ENCODE results near the gene LAMA3. TPM values are rescaled to one million over a fixed set of nuclear protein-coding genes. Genes with fewer than 3 reads are reported as not detected.

LAMA3 gene
- total and polyA plus RNA-seq, 8 donors: 4.3 to 182 (median 26.6) TPM

DNA sequence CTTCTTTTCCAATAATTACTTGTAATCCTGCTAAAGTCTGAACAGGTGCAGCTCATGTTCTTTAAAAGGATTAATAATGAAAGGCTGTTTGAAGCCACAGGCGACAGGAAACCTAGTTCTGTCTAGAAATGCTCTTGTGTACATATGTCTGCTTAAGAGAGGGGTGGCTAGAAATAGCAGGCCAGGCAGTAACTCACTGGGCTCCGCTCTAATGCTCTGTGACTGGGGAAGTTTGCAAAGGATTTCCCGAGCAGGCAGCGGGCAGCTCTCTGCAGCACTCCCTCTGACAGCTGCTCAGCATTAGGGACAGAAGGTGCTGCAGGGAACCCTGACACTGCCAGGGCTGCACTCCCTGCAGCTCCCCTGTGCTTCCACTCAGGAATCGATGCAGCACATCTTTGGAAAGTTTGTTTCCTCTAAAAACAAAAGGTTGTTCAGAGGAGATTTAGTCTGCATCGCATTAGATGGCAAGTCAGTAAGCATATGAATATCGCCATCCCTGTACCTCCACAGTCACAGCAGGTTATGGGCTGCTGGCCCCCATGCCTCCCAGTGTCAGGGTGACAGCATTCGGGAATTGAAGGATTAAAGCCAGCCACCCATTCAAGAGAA lies 292.2 kb downstream of the LAMA3 start:
- no peaks in the 10 kb centered on the region for H3K9me3 ChIP-seq
- H3K36me3 ChIP-seq: no peaks in the 10 kb centered on the region
- 64 to 78% (median 75%) methylated on average over 8 of the region's 8 CpGs for WGBS, 5 donors
- DNase-seq: peak in 1 of 2 donors; percentile 33
- intact Hi-C loops (cut with DNase I; ENCODE audit: low total_unique reads): no loop called here
- TF ChIP-seq POLR2A (IDR thresholded peaks at IDR 0.05) (no peak), EP300 (IDR thresholded peaks at IDR 0.05) (no peak), CTCF (IDR thresholded peaks at IDR 0.05) (no peak), POLR2AphosphoS5 (IDR thresholded peaks at IDR 0.05) (no peak)
- no peaks in the 10 kb centered on the region for H3K27me3 ChIP-seq
- peaks cover 0 to 20% (median 12%) of the 10 kb centered on the region in 4 donors for H3K4me1 ChIP-seq
- H3K27ac ChIP-seq: peak overlapping the region in 4 of 5 donors; percentile 27 to 85 (median 76)
- H3K4me3 ChIP-seq: no peak overlapping the region

GRCh38 chr18:23982155-23983079 lies 293.2 kb downstream of the LAMA3 start:
- 30 to 44% (median 34%) methylated on average over 15 to 17 of the region's 17 CpGs for WGBS, 5 donors
- TF ChIP-seq EP300 (IDR thresholded peaks at IDR 0.05) (peak; percentile 61), CTCF (IDR thresholded peaks at IDR 0.05) (no peak), POLR2AphosphoS5 (IDR thresholded peaks at IDR 0.05) (peak; percentile 28 to 83 (median 43)), POLR2A (IDR thresholded peaks at IDR 0.05) (no peak)
- Histone ChIP-seq H3K27me3 (no peaks in the 10 kb centered on the region), H3K4me3 (peak overlapping the region in 1 of 4 donors; percentile 14), H3K4me1 (peaks cover 0 to 20% (median 12%) of the 10 kb centered on the region in 4 donors), H3K27ac (peak overlapping the region in 4 of 5 donors; percentile 27 to 85 (median 76)), H3K36me3 (no peaks in the 10 kb centered on the region), H3K9me3 (no peaks in the 10 kb centered on the region)
- intact Hi-C loops (cut with DNase I; ENCODE audit: low total_unique reads): no loop called here
- peak in 1 of 2 donors; percentile 81 for DNase-seq

DNA sequence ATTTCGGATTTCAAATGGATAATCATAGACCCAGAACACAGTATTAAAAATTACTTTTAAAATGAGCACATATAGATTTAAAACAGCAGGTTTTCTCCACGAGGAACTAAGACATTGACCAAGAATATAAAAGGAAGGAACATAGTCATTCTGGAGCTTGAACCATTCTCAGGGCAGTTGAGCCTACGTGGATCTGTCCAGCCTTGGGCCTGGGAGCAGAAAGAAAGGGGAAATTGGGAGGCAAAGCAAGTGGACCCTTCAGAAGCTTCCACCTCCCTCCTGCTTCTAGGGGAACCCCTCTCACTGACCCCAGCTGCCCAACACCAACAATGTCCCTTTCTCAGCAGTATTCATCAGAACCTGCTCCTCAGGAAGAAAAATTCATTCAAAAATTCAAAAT lies 293.9 kb downstream of the LAMA3 start:
- intact Hi-C loops (cut with DNase I; ENCODE audit: low total_unique reads): no loop called here
- 78 to 87% (median 80%) methylated on average over 3 of the region's 3 CpGs for WGBS, 5 donors
- no peaks in the 10 kb centered on the region for H3K9me3 ChIP-seq
- H3K27ac ChIP-seq: peak overlapping the region in 2 of 5 donors; percentile 79 to 85
- H3K4me1 ChIP-seq: peaks cover 0 to 20% (median 12%) of the 10 kb centered on the region in 4 donors
- DNase-seq: no peak
- no peak for TF ChIP-seq POLR2A (IDR thresholded peaks at IDR 0.05)
- TF ChIP-seq CTCF (IDR thresholded peaks at IDR 0.05): no peak
- TF ChIP-seq POLR2AphosphoS5 (IDR thresholded peaks at IDR 0.05): no peak
- TF ChIP-seq EP300 (IDR thresholded peaks at IDR 0.05): no peak
- no peaks in the 10 kb centered on the region for H3K36me3 ChIP-seq
- H3K4me3 ChIP-seq: no peak overlapping the region
- no peaks in the 10 kb centered on the region for H3K27me3 ChIP-seq

DNA sequence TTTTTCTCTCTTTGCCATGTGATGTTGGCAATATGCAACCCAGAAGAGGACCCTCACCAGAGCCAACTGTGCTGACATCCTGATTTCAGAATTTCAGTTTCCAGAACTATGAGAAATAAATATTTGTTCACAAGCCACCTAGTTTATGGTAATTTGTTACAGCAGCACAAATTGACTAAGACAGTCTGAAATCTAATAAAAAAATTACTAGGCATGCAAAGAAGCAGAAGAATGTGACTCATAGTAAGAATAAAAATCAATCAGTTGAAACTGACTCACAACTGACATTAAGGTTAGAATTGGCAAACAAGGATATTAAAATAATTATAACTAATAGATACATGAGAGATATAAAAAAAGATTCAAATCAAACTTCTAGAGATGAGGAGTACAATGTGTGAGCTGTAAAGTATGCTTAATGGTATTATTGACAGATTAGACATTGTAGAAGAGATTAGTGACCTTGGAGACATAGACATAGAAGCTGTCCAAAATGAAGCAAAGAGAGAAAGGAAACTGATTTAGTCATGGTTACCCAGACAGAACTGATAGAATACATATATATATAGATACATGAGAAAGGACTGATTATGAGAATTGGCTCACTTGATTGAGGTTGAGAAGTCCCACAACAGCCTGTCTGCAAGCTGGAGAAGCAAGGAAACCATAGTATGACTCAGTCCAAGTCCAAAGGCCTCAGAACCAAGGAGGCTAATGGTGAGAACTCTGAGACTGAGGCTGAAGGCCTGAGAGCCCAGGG lies 297.5 kb downstream of the LAMA3 start:
- DNase-seq: no peak
- Histone ChIP-seq H3K4me1 (peaks cover 0 to 17% (median 9%) of the 10 kb centered on the region in 4 donors), H3K27me3 (no peaks in the 10 kb centered on the region), H3K27ac (no peak overlapping the region), H3K36me3 (no peaks in the 10 kb centered on the region), H3K4me3 (no peak overlapping the region), H3K9me3 (no peaks in the 10 kb centered on the region)
- TF ChIP-seq POLR2AphosphoS5 (IDR thresholded peaks at IDR 0.05) (no peak), EP300 (IDR thresholded peaks at IDR 0.05) (no peak)
- intact Hi-C loops (cut with DNase I; ENCODE audit: low total_unique reads): no loop called here
